Activated CD4-positive, alpha-beta T cell treated with anti-CD3 and anti-CD28 coated beads for 36 hours (primary cell): ENCODE results near the gene DENND1B. TPM values are rescaled to one million over a fixed set of nuclear protein-coding genes. Genes with fewer than 3 reads are reported as not detected.

Experiments
- ATAC-seq: fragments of 200-7000 bp; cut with Tn5 transposase; one replicate; pipeline ENCODE4 v1.10.0; 2021; ENCODE audit warnings: mild to moderate bottlenecking, moderate library complexity
- CTCF ChIA-PET: fragments of 350-600 bp; sonication (Branson Sonifier 250); formaldehyde crosslinking; loops from one replicate; lab custom pipeline; 2021; ENCODE audit warnings: antibody characterized with exemption; lab: Charles Lee
- POLR2A ChIA-PET: fragments of 350-600 bp; sonication (Branson Sonifier 250); formaldehyde crosslinking; loops from one replicate; lab custom pipeline; 2021; ENCODE audit warnings: antibody characterized with exemption, inconsistent platforms; lab: Charles Lee
- DNase-seq: peaks from one replicate; pipeline ENCODE4 v3.0.0-alpha.2; 2020
- H3K27ac Mint-ChIP-seq: one replicate; pipeline ENCODE4 v1.8.0; 2021; ENCODE audit warnings: mixed read lengths
- H3K27me3 Mint-ChIP-seq: one replicate; pipeline ENCODE4 v1.8.0; 2021; ENCODE audit warnings: mixed read lengths
- H3K36me3 Mint-ChIP-seq: one replicate; pipeline ENCODE4 v1.8.0; 2021; ENCODE audit warnings: low read depth, mixed read lengths
- H3K4me1 Mint-ChIP-seq: one replicate; pipeline ENCODE4 v1.8.0; 2021; ENCODE audit warnings: mixed read lengths
- H3K4me3 Mint-ChIP-seq: one replicate; pipeline ENCODE4 v1.8.0; 2021; ENCODE audit warnings: mild to moderate bottlenecking, moderate library complexity, mixed read lengths
- H3K9me3 Mint-ChIP-seq: one replicate; pipeline ENCODE4 v1.8.0; 2021; ENCODE audit warnings: low read depth, mixed read lengths
- intact Hi-C, 2 experiments: fragments of 100-400 bp; cut with DNase I in 1 of 2; cut with micrococcal nuclease in 1 of 2; formaldehyde crosslinking; loops; one replicate each; pipeline versions ENCODE4 v1.14.2 to v1.15.1; 2022 to 2024; cut with DNase I, micrococcal nuclease
- total RNA-seq, 2 experiments: library from RNA; stranded (reverse); gene quantifications; one replicate each; pipeline ENCODE4 v1.2.3, GENCODE V29; 2021

The DENND1B gene
- total RNA-seq, 2 experiments from 2014 or later, result 9.6 to 12.6 TPM

DNA sequence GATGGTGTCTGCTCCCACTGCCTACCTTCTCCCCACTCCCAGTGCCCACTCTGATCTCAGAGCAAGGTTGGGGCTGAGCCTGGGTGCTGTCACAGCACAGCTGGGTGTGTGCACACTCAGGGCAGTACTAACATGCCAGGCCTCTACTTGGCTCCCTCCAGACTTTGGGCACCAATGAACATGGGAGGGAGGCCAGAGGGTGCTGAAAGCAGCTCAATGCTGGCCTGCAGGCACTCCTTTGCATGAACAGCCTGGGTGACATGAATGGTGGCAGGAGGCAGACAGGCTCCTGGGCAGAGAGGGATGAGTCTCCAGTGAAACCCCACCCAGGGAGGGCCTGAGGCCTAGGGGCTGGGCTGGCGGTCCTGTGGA lies 25.8 kb upstream of the DENND1B start:
- no peaks in the 10 kb centered on the region for H3K4me1 Mint-ChIP-seq
- H3K27ac Mint-ChIP-seq, result no peak overlapping the region
- H3K4me3 Mint-ChIP-seq, result no peak overlapping the region
- H3K9me3 Mint-ChIP-seq, result peaks cover 21% of the 10 kb centered on the region
- no peaks in the 10 kb centered on the region for H3K27me3 Mint-ChIP-seq
- ChIA-PET CTCF (no interaction called here), POLR2A (no interaction called here)
- DNase-seq (no peak), ATAC-seq (no peak)
- H3K36me3 Mint-ChIP-seq, result peaks cover 6% of the 10 kb centered on the region
- intact Hi-C loops, result no loop called here

DNA sequence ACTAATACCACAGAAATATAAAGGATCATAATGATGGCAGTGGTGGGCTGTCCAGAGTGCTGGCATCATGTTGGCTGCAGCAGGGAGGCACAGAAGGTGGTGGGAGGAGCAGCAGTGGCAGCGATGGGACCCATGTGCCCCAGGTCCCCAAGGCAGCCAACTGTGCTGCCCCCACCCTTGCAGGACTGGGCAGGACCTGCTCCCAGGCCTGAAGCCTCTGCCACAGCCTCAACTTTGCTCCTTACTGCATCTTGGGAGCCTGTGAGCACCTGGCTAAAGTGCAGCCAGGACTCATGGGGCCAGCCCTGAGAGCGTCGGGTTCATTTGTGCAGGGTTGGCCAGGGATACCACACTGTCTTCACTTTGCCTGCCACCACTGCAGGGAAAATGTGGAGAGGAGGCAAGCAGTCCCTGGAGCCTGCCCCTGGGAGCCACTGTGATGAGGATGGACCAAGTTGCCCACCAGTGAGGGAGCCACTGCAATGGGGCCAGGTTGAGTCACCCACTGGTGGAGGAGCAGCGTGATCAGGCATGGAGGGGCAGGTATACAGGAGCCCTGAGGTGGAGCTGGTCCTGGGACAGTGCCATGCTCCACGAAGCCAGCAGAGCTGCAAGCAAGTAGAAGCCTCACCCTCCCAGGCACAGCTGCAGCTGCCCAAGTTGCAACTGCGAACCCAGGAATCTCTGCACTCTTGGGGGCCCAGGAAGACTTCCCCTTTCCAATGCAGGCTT lies 25.3 kb upstream of the DENND1B start:
- H3K4me1 Mint-ChIP-seq, result no peaks in the 10 kb centered on the region
- CTCF ChIA-PET, result interaction anchor here (1.0 kb wide), 1 partner anchor 17 kb away, joined by 4 read pairs; no protein-coding TSS in a partner anchor
- no peak for ATAC-seq

DNA sequence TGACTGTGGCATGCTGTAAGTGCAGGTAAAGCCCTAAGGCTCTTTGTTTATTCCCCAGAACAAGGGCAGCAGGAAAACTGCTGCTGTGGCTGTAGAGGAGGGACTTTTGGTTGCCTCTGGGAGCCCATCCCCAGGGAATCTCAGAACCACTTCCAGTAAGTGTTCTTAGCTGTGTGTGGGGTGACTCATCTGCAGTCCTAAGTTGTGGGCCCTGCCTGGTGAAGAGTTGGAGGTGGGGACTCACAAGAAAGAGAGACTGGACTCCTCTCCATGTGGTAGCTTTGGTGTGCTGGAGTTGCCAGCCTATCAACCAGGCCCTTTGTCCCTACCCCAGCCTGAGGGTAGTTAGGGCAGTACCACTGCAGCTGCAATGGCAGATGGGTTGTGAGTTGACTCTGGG lies 24.0 kb upstream of the DENND1B start:
- H3K27ac Mint-ChIP-seq, result no peak overlapping the region
- ATAC-seq (no peak), DNase-seq (no peak)
- no peaks in the 10 kb centered on the region for H3K4me1 Mint-ChIP-seq
- no peak overlapping the region for H3K4me3 Mint-ChIP-seq
- no peaks in the 10 kb centered on the region for H3K27me3 Mint-ChIP-seq
- intact Hi-C loops, result no loop called here
- peaks cover 30% of the 10 kb centered on the region for H3K9me3 Mint-ChIP-seq
- CTCF ChIA-PET, result interaction anchor here (1.0 to 1.6 kb wide), 3 partner anchors 9 to 153 kb away, joined by 3 to 6 read pairs (median 4); no protein-coding TSS in a partner anchor
- POLR2A ChIA-PET, result no interaction called here
- peaks cover 6% of the 10 kb centered on the region for H3K36me3 Mint-ChIP-seq

More for the DNA sequence above, 25.3 kb upstream of the DENND1B start:
- no peak for DNase-seq
- no peaks in the 10 kb centered on the region for H3K27me3 Mint-ChIP-seq
- no peak overlapping the region for H3K4me3 Mint-ChIP-seq
- peaks cover 6% of the 10 kb centered on the region for H3K36me3 Mint-ChIP-seq
- intact Hi-C loops, result no loop called here
- peaks cover 27% of the 10 kb centered on the region for H3K9me3 Mint-ChIP-seq
- POLR2A ChIA-PET, result no interaction called here
- no peak overlapping the region for H3K27ac Mint-ChIP-seq

DNA sequence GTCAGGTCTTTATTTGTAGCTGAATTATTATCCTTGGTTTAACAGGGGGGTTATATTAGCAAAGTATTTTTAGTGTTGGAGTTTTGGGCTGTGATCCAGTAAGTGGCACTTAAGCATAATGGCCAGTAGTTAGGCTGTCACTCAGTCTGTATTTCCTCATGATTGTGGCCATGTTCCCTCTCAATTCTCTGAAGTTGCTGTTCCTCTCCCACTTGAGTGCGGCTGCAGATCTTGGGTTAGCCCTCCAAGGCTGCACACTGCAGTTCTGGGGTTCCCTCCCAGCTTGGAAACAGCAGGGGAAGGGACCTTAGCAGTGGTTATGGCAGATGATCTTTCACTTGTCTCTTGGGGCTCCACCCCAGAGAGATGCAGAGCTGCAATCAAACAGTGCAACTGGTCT lies 23.2 kb upstream of the DENND1B start:
- POLR2A ChIA-PET, result no interaction called here
- CTCF ChIA-PET, result interaction anchor here (0.6 to 1.6 kb wide), 3 partner anchors 9 to 152 kb away, joined by 3 to 6 read pairs (median 3); no protein-coding TSS in a partner anchor
- no peak overlapping the region for H3K27ac Mint-ChIP-seq
- intact Hi-C loops, result no loop called here
- peaks cover 6% of the 10 kb centered on the region for H3K36me3 Mint-ChIP-seq
- H3K4me1 Mint-ChIP-seq, result no peaks in the 10 kb centered on the region
- H3K4me3 Mint-ChIP-seq, result no peak overlapping the region
- DNase-seq (no peak), ATAC-seq (no peak)
- no peaks in the 10 kb centered on the region for H3K27me3 Mint-ChIP-seq
- peaks cover 30% of the 10 kb centered on the region for H3K9me3 Mint-ChIP-seq

DNA sequence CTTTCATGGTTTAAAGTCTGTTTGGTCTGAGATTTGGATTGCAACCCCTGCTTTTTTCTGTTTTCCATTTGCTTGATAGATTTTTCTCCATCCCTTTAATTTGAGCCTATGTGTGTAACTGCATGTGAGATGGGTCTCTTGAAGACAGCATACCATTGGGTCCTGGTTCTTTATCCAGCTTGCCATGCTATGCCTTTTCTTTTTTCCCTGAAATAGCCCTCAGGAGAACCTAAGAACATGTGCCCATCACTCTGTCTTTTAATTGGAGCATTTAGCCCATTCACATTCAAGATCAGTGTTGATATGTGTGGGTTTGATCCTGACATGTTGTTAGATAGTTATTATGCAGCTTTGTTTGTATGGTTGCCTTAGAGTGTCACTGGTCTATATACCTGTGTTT lies 21.7 kb upstream of the DENND1B start:
- CTCF ChIA-PET, result no interaction called here
- no peak overlapping the region for H3K27ac Mint-ChIP-seq
- intact Hi-C loops, result no loop called here
- DNase-seq (no peak), ATAC-seq (no peak)
- peaks cover 30% of the 10 kb centered on the region for H3K9me3 Mint-ChIP-seq
- no peak overlapping the region for H3K4me3 Mint-ChIP-seq
- POLR2A ChIA-PET, result no interaction called here
- H3K4me1 Mint-ChIP-seq, result no peaks in the 10 kb centered on the region
- no peaks in the 10 kb centered on the region for H3K27me3 Mint-ChIP-seq
- peaks cover 6% of the 10 kb centered on the region for H3K36me3 Mint-ChIP-seq

DNA sequence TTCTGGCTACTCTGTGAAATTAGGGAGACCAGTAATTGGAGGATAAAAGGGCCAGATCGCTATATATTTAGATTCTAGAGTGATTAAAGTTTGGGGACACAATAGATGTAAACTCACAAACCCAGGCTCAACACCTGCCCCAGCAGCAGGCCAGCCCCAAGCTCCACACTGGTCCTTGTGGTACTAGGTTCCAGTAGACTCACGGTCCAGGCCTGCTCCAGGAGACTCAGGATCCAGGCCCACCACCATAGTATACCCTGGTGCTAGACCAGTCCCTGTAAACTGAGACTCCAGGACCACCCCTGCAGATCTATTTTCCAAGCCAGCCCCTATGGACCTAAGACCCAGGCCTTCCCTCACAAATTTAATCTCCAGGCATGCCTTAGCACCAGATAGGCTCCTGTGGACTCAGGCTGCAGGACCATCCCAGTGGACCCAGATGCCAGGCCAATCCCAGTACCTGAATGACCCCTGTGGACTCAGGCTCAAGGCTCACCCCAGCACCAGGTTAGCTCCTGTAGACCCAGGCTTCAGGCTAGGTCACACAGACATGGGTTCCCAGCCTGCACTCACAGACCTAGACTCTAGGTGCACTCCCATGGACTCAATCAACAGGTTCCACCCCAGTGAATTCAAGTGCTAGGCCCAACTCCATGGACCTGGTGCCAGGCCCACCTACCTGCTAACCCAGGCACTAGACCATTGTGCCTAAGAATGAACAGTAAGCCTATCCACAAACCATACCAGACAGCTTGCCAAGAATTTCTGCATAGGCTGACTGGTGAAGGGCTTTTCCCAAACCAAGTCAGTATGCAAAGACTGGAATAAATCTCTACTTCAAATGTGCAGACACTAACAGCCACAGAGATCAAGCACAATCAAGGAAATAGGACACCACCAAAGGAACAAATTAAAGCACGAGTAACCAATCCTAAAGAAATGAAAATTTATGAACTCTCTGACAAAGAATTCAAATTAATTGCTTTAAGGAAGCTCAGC lies 13.8 kb upstream of the DENND1B start:
- Mint-ChIP-seq H3K4me3 (no peak overlapping the region), H3K27ac (no peak overlapping the region), H3K27me3 (no peaks in the 10 kb centered on the region), H3K36me3 (no peaks in the 10 kb centered on the region), H3K4me1 (no peaks in the 10 kb centered on the region), H3K9me3 (no peaks in the 10 kb centered on the region)
- CTCF ChIA-PET, result interaction anchor here (0.6 to 0.7 kb wide), 2 partner anchors 9 to 14 kb away, joined by 3 read pairs; partner anchors contain the start of gene DENND1B
- ATAC-seq (no peak), DNase-seq (no peak)
- intact Hi-C loops, result no loop called here
- POLR2A ChIA-PET, result no interaction called here

DNA sequence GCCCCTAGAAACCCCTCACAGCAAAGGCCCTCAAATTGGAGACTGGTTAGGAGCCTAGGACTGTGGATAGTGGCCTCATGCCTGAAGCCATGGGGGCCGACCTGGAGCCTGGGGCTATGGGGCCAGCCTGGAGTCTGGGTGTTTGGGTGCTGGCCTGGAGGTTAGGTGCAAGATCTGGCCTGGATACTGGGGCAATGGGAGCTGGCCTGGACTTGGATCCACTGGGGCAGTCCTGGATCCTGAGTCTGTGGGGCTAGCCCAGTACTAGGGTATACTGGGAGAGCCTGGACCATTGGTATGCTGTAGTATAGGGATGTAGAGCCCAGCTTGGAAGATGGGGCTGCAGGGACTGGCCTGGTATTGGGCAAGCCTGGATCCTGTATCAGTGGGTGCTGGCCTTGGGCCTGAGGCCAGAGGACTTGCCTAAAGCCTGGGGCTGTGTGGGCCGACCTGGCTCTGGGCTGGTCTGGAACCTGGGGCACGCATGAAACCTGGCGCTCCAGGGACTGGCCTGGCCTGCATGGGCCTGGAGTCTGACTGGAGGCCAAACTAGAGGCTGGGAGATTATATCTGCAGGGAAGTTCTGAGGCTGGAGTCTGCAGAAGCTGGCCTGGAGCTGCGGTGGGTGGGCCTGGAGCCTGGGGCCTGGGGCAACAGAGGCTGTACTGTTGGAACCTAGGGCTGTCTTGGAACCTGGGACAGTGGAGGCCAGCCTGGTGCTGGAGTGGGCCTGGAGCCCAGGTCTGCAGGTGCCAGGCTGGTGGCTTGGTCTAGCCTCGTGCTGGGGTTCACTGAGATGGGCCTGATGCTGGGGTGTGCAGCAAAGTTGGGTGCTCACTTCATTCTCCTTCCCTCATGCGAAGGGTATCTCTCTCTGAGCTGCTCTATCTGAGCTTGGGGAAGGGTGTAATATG lies 12.6 kb upstream of the DENND1B start:
- H3K9me3 Mint-ChIP-seq, result no peaks in the 10 kb centered on the region
- no peak overlapping the region for H3K4me3 Mint-ChIP-seq
- ATAC-seq (no peak), DNase-seq (no peak)
- intact Hi-C loops, result no loop called here
- CTCF ChIA-PET, result no interaction called here
- POLR2A ChIA-PET, result no interaction called here
- H3K36me3 Mint-ChIP-seq, result no peaks in the 10 kb centered on the region
- H3K27me3 Mint-ChIP-seq, result no peaks in the 10 kb centered on the region
- no peak overlapping the region for H3K27ac Mint-ChIP-seq
- H3K4me1 Mint-ChIP-seq, result no peaks in the 10 kb centered on the region

DNA sequence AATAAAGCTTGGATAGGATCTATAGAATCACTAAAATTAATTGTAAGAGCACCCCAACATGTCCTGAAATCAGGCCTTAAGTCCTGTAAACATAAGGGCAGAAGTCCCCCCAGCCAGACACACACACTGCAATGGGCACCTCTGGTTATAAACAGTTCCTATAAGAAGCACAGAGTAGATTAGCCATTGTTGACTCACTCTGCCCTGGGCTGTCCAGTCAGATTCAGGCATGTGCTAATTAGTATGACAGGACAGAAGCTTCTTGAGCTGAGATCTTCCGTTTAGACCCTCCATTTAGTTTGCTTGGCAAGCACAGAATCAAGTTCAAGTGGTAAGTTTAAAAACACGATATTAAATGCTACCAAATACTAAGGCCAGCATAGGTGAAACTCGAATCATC lies 11.8 kb upstream of the DENND1B start:
- intact Hi-C loops, result no loop called here
- ChIA-PET POLR2A (no interaction called here), CTCF (no interaction called here)
- Mint-ChIP-seq H3K4me3 (no peak overlapping the region), H3K36me3 (no peaks in the 10 kb centered on the region), H3K27ac (no peak overlapping the region), H3K27me3 (no peaks in the 10 kb centered on the region), H3K9me3 (no peaks in the 10 kb centered on the region), H3K4me1 (no peaks in the 10 kb centered on the region)
- DNase-seq (no peak), ATAC-seq (no peak)

DNA sequence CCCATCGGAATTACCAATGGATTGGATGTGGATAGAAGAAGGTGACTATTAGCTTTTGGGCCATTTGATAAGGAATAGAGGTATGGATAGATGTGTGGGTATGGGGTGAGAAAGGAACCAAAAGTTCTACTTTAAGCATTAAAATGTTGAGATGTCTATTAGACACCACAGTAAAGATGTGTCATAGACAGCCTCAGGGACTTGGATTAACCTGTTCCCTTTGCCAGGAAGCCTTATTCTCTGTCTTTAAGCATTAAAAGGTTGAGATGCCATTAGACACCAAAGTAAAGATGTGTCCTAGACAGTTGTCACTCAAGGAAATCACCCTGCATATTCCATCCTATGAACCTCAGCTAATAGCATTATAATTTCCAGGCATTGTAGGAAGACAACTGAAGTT lies 11.0 kb upstream of the DENND1B start:
- POLR2A ChIA-PET, result no interaction called here

DNA sequence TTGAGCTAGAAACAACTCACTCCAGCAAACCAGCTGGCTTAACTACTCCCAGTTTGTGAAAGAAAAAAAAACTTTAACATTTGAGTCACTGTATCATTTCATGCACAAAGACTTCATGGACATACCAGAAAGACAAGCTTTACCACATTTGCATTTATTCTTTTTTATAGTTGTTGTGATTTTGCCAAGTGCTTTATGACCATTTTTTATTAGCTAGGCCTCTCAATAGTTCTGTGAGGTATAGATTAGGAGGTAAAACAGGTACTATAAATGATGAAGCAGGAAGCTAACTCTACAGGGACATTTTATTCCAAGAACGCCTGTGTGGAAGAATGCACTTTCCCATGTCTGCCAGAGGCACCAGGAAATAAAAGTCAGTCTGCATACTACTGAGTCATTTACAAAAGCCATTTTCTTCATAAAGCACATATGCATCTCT lies 8.2 kb upstream of the DENND1B start:
- no peaks in the 10 kb centered on the region for H3K27me3 Mint-ChIP-seq
- ChIA-PET POLR2A (no interaction called here), CTCF (interaction anchor here (0.9 kb wide), 2 partner anchors 16 to 85 kb away, joined by 4 read pairs; no protein-coding TSS in a partner anchor)
- peaks cover 5% of the 10 kb centered on the region for H3K9me3 Mint-ChIP-seq
- no peak overlapping the region for H3K4me3 Mint-ChIP-seq
- H3K36me3 Mint-ChIP-seq, result no peaks in the 10 kb centered on the region
- DNase-seq (no peak), ATAC-seq (no peak)
- H3K27ac Mint-ChIP-seq, result no peak overlapping the region
- H3K4me1 Mint-ChIP-seq, result peaks cover 9% of the 10 kb centered on the region
- intact Hi-C loops, result no loop called here

More for the DNA sequence above, 11.0 kb upstream of the DENND1B start:
- Mint-ChIP-seq H3K9me3 (no peaks in the 10 kb centered on the region), H3K27me3 (no peaks in the 10 kb centered on the region), H3K4me3 (no peak overlapping the region), H3K4me1 (no peaks in the 10 kb centered on the region), H3K36me3 (no peaks in the 10 kb centered on the region), H3K27ac (no peak overlapping the region)
- ATAC-seq (no peak), DNase-seq (no peak)
- intact Hi-C loops, result no loop called here
- CTCF ChIA-PET, result no interaction called here
